Measurements from ENCODE around the gene BCL2L15. TPM values are rescaled to one million over a fixed set of nuclear protein-coding genes. Genes with fewer than 3 reads are reported as not detected.
A peak's percentile ranks its signal among the peaks of the same experiment; 100 is the strongest.

The BCL2L15 gene
- total and polyA plus RNA-seq, 2 of the 13 experiments (the other 11 are each of a cell fraction or from before 2014, with no cell fraction given): 0.03 to 0.27 TPM

- TF ChIP-seq AFF4 (CRISPR knock-in tag; IDR thresholded peaks at IDR 0.05): no peak
- peak; percentile 13; the same call in 1 of the 2 replicates for TF ChIP-seq ZNF143 (CRISPR knock-in tag; IDR thresholded peaks at IDR 0.05)
- no peak for TF ChIP-seq SMAD1 (CRISPR knock-in tag; IDR thresholded peaks at IDR 0.05; ENCODE audit: borderline replicate concordance, low read depth)
- peak; percentile 10; the same call in 1 of the 2 replicates for TF ChIP-seq ZMYM3 (CRISPR knock-in tag; IDR thresholded peaks at IDR 0.05)
- TF ChIP-seq THAP9 (CRISPR knock-in tag; IDR thresholded peaks at IDR 0.05; ENCODE audit: borderline replicate concordance): peak; percentile 99
- TF ChIP-seq ZNF512B (CRISPR knock-in tag; IDR thresholded peaks at IDR 0.05; ENCODE audit: borderline replicate concordance): no peak
- TF ChIP-seq BCL6 (CRISPR knock-in tag; IDR thresholded peaks at IDR 0.05): no peak
- 0 out of 2 replicates have a peak, but pooled peaks have one; percentile 23 for TF ChIP-seq ZNF552 (CRISPR knock-in tag; IDR thresholded peaks at IDR 0.05; ENCODE audit: borderline replicate concordance)
- TF ChIP-seq ZNF713 (CRISPR knock-in tag; IDR thresholded peaks at IDR 0.05): 0 out of 2 replicates have a peak, but pooled peaks have one; percentile 9
- TF ChIP-seq ZNF329 (CRISPR knock-in tag; IDR thresholded peaks at IDR 0.05; ENCODE audit: low read depth): 0 out of 2 replicates have a peak, but pooled peaks have one; percentile 10
- TF ChIP-seq KLF12 (CRISPR knock-in tag; IDR thresholded peaks at IDR 0.05; ENCODE audit: borderline replicate concordance): no peak; the same call in 1 of the 2 replicates
- TF ChIP-seq ZNF777 (CRISPR knock-in tag; IDR thresholded peaks at IDR 0.05): 0 out of 2 replicates have a peak, but pooled peaks have one; percentile 26
- TF ChIP-seq ZNF891 (CRISPR knock-in tag; IDR thresholded peaks at IDR 0.05): 0 out of 2 replicates have a peak, but pooled peaks have one; percentile 34
- TF ChIP-seq PCBP1 (IDR thresholded peaks at IDR 0.05; ENCODE audit: borderline replicate concordance, low read depth, low read length): 0 out of 2 replicates have a peak, but pooled peaks have one; percentile 4
- peak; percentile 71 for TF ChIP-seq KDM5A (IDR thresholded peaks at IDR 0.05; ENCODE audit: borderline replicate concordance, low read length)
- TF ChIP-seq ZNF414 (CRISPR knock-in tag; IDR thresholded peaks at IDR 0.05): no peak
- TF ChIP-seq ZNF724P (CRISPR knock-in tag; IDR thresholded peaks at IDR 0.05; ENCODE audit: borderline replicate concordance): 0 out of 2 replicates have a peak, but pooled peaks have one; percentile 19
- 0 out of 2 replicates have a peak, but pooled peaks have one; percentile 10 for TF ChIP-seq ZNF501 (CRISPR knock-in tag; IDR thresholded peaks at IDR 0.05)
These were observed 18.1 kb upstream of the BCL2L15 start (continued) for GRCh38 chr1:113905435-113905861.

Data from HepG2 (cell line).